Left forelimb (tissue), 1 donor: ENCODE data around the gene ABLIM2.
A peak's percentile ranks its signal among the peaks of the same experiment; 100 is the strongest.

ENCODE experiments used
- DNase-seq: peaks from one replicate; pipeline ENCODE4 v3.0.0-alpha.2; 2018; ENCODE audit warnings: low spot score

Gene ABLIM2

GRCh38 chr4:8000721-8001491 lies 157.7 kb downstream of the ABLIM2 start:
- no peak for DNase-seq

DNA sequence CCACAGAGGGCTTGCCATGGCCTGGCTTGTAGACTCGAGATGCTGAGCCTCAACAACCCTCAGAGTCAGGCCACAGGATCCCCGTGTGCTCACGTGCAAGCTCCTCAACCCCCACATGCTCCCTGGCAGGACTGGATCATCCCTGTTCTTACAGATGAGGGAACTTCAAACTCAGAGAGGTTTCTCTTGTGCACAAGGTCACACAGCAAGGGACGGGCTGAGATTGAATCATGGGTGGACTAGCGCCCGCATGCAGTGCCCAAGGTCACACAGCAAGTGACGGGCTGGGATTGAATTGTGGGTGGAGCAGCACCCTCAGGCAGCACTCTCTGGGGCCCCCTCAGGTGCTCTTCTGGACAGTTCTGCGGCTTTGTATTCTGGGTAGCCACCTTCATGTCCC lies 158.4 kb downstream of the ABLIM2 start:
- no peak for DNase-seq

DNA sequence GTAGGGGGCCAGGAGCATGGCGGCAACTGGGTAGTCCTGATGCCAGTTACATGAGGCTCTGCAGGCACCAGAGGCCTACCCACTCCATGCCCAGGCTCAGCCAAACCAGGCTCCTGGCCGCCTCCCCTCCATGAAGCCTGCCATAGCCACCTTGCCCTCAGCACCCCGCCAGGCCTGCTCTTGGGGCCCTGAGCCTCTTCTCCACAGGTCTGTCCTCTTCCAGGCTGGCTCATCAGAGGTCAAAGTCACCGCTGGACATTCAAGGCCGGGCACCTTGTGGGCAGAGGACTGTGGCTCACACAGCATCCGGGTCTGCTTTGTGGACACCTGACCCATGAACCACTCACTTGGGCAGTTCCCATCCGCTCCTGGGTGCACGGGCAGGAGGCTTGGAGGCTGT lies 158.9 kb downstream of the ABLIM2 start:
- DNase-seq: no peak

- DNase-seq: no peak
Observed at GRCh38 chr4:7999279-7999678, 159.3 kb downstream of the ABLIM2 start.

- DNase-seq: no peak
Observed at GRCh38 chr4:7998447-7998846, 160.2 kb downstream of the ABLIM2 start.

DNA sequence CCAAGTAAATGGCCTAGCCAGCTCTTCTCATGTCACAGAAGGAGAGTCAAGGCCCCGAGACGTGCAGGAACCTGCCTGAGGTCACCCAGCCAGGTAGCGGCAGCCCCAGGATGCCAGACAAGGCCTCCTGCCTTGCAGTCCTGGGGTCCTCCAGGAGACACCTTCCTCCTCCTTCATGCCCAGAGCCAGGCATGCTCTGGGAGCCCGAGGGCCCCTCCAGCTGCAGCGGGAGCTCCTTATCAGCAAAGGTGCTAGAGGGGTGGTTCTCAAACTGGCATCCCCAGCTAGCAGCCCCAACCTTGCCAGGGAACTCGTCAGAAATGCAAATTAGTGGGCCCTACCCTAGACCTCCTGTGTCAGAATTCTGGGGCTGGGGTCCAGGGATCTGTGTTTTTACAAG lies 162.7 kb downstream of the ABLIM2 start:
- no peak for DNase-seq

DNA sequence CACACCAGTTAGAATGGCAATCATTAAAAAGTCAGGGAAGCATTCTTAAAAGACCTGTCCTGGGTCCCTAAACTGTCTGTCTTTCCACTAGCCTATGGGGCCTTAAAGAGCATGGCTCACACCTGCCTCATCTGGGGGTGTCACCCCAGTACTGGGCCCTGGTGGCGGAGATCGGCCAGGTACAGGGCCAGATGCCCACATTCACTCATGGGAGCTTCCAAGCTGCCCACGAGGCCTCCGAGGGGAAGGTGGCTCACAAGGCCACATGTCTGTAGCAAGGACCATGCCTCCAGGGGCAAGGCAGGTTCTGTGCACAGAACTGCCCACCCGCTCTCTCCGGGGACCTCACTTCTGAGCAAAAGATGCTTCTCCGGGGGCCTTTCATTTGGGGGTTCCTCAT lies 163.5 kb downstream of the ABLIM2 start:
- no peak for DNase-seq

- no peak for DNase-seq
Observed at GRCh38 chr4:7993671-7994070, 164.9 kb downstream of the ABLIM2 start.

DNA sequence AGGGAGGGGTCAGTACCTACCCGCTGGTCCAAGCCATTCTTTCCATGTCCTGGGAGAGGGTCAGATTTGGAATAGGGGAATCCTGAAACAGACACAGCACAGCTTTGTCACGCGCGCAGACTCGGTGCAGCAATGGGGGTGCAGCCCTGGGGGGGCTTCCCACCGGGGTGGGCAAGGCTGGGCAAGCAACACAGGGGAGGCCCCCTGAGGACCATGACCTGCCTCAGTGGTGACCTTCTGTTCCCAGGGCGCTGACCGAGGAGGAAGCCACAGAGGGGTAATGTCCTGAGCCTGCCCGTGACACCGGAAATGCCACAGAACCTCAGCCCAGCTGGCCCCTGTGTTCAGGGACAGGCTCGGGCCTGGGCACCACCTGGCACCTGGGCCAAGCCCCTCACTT lies 165.8 kb downstream of the ABLIM2 start:
- no peak for DNase-seq

- DNase-seq: no peak
Observed at GRCh38 chr4:7990807-7991459, 167.7 kb downstream of the ABLIM2 start.

DNA sequence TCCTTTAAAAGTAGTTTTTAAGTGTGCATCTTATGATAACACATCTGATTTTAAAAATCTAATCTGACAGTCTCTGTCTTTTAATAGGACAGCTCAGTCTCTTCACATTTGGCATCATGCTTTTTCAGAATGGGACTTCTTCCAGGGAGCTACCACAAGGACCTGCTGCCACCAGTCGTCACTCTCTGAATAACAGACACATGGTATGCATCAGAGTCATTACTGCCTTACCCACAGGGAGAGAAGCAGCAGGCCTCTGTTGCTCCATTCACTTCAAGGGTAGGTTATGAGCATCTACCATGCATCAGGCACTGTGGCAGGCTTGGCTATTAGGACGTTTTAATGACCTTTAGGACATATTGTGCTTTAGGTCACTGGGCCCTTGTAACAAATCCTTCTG lies 169.0 kb downstream of the ABLIM2 start:
- no peak for DNase-seq

GRCh38 chr4:7988437-7988836 lies 170.2 kb downstream of the ABLIM2 start:
- no peak for DNase-seq

- DNase-seq: peak; percentile 86
Observed at GRCh38 chr4:7987148-7987989, 171.2 kb downstream of the ABLIM2 start.

GRCh38 chr4:7985891-7986441 lies 172.6 kb downstream of the ABLIM2 start:
- no peak for DNase-seq

DNA sequence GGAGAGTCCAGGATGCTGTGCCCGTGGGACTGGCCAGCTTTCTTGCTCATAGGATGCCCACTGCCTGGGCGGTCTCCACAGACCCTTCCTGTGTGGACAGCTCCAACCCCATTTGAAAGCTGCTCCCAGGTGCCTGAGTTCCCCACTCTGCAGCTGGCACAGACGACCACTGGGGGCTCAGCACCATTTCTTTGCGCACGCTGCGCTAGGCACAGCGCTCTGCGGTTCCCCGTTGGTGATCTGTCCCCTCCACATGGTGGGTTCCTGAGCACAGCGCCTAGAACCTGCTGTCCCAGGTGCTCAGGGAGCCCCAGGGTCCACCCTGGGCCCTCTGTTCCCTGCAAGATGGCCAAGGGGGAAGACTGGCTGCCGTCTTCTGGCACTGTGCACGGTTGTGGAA lies 173.5 kb downstream of the ABLIM2 start:
- no peak for DNase-seq

DNA sequence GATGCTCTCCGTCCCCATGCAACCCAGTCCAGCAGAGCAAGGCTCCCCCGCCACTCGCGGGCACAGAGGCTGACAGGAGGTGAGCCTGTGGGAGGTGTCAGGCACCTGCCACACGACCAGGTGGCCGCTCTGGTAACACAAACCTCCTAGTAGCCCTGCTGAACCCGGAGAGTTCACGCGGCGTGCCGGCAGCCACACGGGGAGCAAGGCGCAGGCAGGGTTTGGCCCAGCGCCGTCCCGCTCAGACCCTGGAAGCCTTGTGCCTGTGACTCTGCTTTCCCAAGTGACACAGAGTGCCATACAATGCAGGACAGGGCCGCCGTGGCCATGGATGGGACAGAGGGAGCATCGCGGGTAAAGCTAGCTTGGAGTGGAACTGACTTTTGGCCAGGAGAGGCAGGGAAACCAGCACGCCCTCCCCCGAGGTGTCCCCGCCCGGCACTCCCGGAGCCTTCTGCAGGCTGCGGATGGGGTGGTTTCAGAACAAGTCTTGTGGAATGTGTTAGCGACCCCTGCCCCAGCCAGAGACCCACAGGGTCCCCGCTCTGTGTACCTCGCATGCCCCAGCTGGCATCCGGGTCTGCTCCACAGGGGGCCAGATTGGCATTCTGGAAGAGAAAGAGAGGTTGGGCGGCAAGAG lies 174.2 kb downstream of the ABLIM2 start:
- DNase-seq: no peak

DNA sequence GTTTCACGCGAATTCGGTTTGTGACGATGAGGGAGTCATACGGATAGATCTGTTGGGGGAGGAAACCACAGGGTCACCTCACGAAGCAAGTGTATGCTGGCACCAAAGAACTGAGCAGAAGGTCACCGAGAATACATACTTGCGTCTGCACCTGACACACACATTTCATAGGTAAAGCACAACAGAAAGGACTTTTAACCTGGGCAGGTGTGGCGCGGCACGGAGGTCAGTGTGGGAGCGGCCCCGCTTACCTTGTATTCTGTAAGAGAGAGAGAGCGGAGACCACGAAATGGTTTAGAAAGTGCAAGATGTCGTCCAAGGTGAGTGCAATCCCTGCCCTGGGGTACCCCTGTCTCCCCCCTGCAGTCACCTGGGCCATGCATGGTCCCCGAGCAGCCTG lies 175.3 kb downstream of the ABLIM2 start:
- DNase-seq: no peak

GRCh38 chr4:7981738-7982394 lies 176.7 kb downstream of the ABLIM2 start:
- DNase-seq: no peak

DNA sequence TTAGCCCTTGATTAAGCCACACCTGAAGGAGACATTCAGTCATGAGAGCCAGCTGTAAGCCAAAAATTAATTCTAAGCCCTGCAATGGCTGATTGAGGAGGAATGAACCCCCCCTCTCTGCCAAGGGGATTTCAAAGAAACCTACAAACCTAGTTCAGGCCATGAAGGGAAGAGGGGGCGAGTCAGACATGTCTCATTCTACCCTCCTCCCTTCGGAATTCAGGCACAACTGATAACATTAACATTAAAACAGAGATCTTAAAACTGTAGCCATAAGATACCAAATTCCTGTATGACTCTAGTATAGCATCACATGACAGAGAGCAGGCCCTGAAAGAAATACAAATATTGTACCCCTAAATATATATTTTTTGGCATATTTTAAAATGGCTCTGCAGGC lies 178.6 kb downstream of the ABLIM2 start:
- DNase-seq: no peak

GRCh38 chr4:7979652-7979968 lies 179.0 kb downstream of the ABLIM2 start:
- DNase-seq: no peak

- no peak for DNase-seq
Observed at GRCh38 chr4:7978907-7979651, 179.5 kb downstream of the ABLIM2 start.
